Kidney (tissue), 14 donors: ENCODE measurements around the gene GNG11. TPM values are rescaled to one million over a fixed set of nuclear protein-coding genes. Genes with fewer than 3 reads are reported as not detected.

Experiments used
- DNase-seq, 5 donors: peaks; one replicate each; pipeline ENCODE4 v3.0.0-alpha.2; 2013 to 2020
- FAIRE-seq: peaks from 2 replicates; lab custom pipeline; 2012; peaks lifted over from hg19 to GRCh38; lab: Jason Lieb, UNC
- H3K27ac ChIP-seq, 2 donors: one replicate each; pipeline ENCODE4 v1.7.0; 2013; ENCODE audit warnings: low read depth in 2 of 2, low read length in 2 of 2, inconsistent platforms in 1 of 2
- H3K27me3 ChIP-seq: one replicate; pipeline ENCODE4 v1.7.1; 2013; ENCODE audit warnings: low read length, inconsistent platforms; ENCODE audit not compliant: control insufficient read depth, insufficient read depth
- H3K36me3 ChIP-seq, 3 donors: one replicate each; pipeline versions ENCODE4 v1.7.0 to v1.7.1; 2013; ENCODE audit warnings: low read length in 3 of 3, control low read depth in 1 of 3, inconsistent platforms in 1 of 3; ENCODE audit not compliant: insufficient read depth in 3 of 3, control insufficient read depth in 2 of 3
- H3K4me1 ChIP-seq, 3 donors: one replicate each; pipeline versions ENCODE4 v1.7.0 to v1.7.1; 2013; ENCODE audit warnings: low read length in 3 of 3, inconsistent platforms in 1 of 3, low read depth in 1 of 3; ENCODE audit not compliant: control insufficient read depth in 2 of 3, insufficient read depth in 2 of 3
- H3K4me3 ChIP-seq, 3 donors: one replicate each; pipeline versions ENCODE4 v1.7.0 to v1.8.1; 2013; ENCODE audit warnings: low read length in 3 of 3, control low read depth in 1 of 3, inconsistent platforms in 1 of 3
- H3K9ac ChIP-seq, 3 donors: one replicate each; pipeline versions ENCODE4 v1.7.0 to v1.7.1; 2013; ENCODE audit warnings: low read length in 3 of 3, control low read depth in 1 of 3, inconsistent platforms in 1 of 3
- H3K9me3 ChIP-seq, 3 donors: one replicate each; pipeline versions ENCODE4 v1.7.0 to v1.7.1; 2013; ENCODE audit warnings: low read length in 3 of 3, control low read depth in 1 of 3, inconsistent platforms in 1 of 3; ENCODE audit not compliant: control insufficient read depth in 2 of 3, insufficient read depth in 1 of 3
- CTCF ChIP-seq: IDR thresholded peaks from 3 replicates; pipeline ENCODE4 v1.5.1; 2012; ENCODE audit warnings: mild to moderate bottlenecking, moderate library complexity, borderline replicate concordance; ENCODE audit not compliant: insufficient read depth; ENCODE audit errors: extremely low read depth
- intact Hi-C: fragments of 100-400 bp; cut with DNase I; formaldehyde crosslinking; loops from one replicate; pipeline ENCODE4 v1.11.1; 2022
- polyA plus RNA-seq: library from polyadenylated mRNA; stranded (reverse); fragments of 350-450 nt; fragmentation: Illumina TruSeq; extraction: RNeasy Lipid Tissue Mini Kit (QIAGEN cat#74804); gene quantifications from one replicate; pipeline ENCODE4 v1.2.3, GENCODE V29; 2014; ENCODE audit warnings: low read depth, low replicate concordance; ENCODE audit not compliant: insufficient read depth
- total RNA-seq: library from RNA; stranded (reverse); fragmentation: NEBNext Ultra II Directional; extraction: Animal tissue kit (Norgen Biotek cat#: 25700); gene quantifications from one replicate; pipeline ENCODE4 v1.2.1, GENCODE V29; 2021
- donor health status: control.
- donor health status: control.
- donor health status: control.
- donor health status: control.
- donor health status: control.
- donor health status: DM: yes; HTN: yes; CAD: no.
- donor health status: Normal renal cell carcinoma (clear cell type).

The GNG11 gene
- total and polyA plus RNA-seq, 2 donors from 2014 or later: 23.1 to 45.0 TPM

- TF ChIP-seq CTCF: no peak
- DNase-seq (no peak), FAIRE-seq (no peak)
- peak overlapping the region; percentile 20 to 70 for H3K27ac ChIP-seq
- H3K9me3 ChIP-seq: no peaks in the 10 kb centered on the region
- no peaks in the 10 kb centered on the region for H3K4me1 ChIP-seq
- no peak overlapping the region for H3K9ac ChIP-seq
- intact Hi-C loops: no loop called here
- H3K4me3 ChIP-seq: no peak overlapping the region
- H3K36me3 ChIP-seq: no peaks in the 10 kb centered on the region
- H3K27me3 ChIP-seq: no peaks in the 10 kb centered on the region
These were observed 23.5 kb downstream of the GNG11 start for GRCh38 chr7:93945083-93945482.

- no peak for FAIRE-seq
- H3K27me3 ChIP-seq: no peaks in the 10 kb centered on the region
- no peaks in the 10 kb centered on the region for H3K36me3 ChIP-seq
- H3K4me3 ChIP-seq: no peak overlapping the region
- H3K9me3 ChIP-seq: no peaks in the 10 kb centered on the region
- DNase-seq: no peak
- H3K9ac ChIP-seq: no peak overlapping the region
- no peak overlapping the region for H3K27ac ChIP-seq
- no peaks in the 10 kb centered on the region for H3K4me1 ChIP-seq
- intact Hi-C loops: no loop called here
- TF ChIP-seq CTCF: no peak
These were observed 24.4 kb downstream of the GNG11 start for GRCh38 chr7:93945756-93946535.

- intact Hi-C loops: no loop called here
- no peaks in the 10 kb centered on the region for H3K27me3 ChIP-seq
- H3K4me3 ChIP-seq: no peak overlapping the region
- H3K9me3 ChIP-seq: no peaks in the 10 kb centered on the region
- no peak overlapping the region for H3K9ac ChIP-seq
- no peak for TF ChIP-seq CTCF
- H3K36me3 ChIP-seq: no peaks in the 10 kb centered on the region
- DNase-seq (no peak), FAIRE-seq (no peak)
- no peaks in the 10 kb centered on the region for H3K4me1 ChIP-seq
- H3K27ac ChIP-seq: no peak overlapping the region
These were observed 26.6 kb downstream of the GNG11 start for GRCh38 chr7:93948106-93948505.

- DNase-seq: no peak
- no peaks in the 10 kb centered on the region for H3K4me1 ChIP-seq
- no peaks in the 10 kb centered on the region for H3K36me3 ChIP-seq
- TF ChIP-seq CTCF: no peak
- H3K4me3 ChIP-seq: no peak overlapping the region
- no peak overlapping the region for H3K9ac ChIP-seq
- no peak for FAIRE-seq
- H3K27ac ChIP-seq: no peak overlapping the region
- intact Hi-C loops: no loop called here
- H3K27me3 ChIP-seq: no peaks in the 10 kb centered on the region
- no peaks in the 10 kb centered on the region for H3K9me3 ChIP-seq
These were observed 27.3 kb downstream of the GNG11 start for GRCh38 chr7:93948873-93949272.
